Measurements from ENCODE around the gene DNAJB8. TPM values are rescaled to one million over a fixed set of nuclear protein-coding genes. Genes with fewer than 3 reads are reported as not detected.

DNAJB8 gene
- total RNA-seq, 2 experiments from 2014 or later = not detected

DNA sequence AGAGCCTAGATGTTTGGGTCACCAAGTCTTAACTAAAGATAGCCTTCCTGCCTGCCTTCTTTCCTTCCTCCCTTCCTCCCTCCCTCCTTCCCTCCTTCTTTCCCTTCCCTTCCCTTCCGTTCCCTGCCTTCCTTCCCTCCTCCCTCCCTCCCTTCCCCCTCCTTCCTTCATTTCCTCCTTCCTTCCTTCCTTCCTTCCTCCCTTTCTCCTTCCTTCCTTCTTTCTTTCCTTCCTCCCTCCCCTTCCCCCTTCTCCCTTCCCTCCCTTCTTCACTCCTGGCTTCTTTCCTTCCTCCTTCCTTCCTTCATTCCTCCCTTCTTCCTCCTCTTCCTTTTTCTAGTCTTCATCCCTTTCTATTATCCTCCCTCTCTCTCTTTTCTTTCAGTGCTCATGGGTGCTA is 2.0 kb downstream of the DNAJB8 start:
- no peaks in the 10 kb centered on the region for H3K9me3 Mint-ChIP-seq
- no peak overlapping the region for H3K4me3 Mint-ChIP-seq
- POLR2A ChIA-PET = no interaction called here
- peaks cover 20% of the 10 kb centered on the region for H3K27me3 Mint-ChIP-seq
- peaks cover 12% of the 10 kb centered on the region for H3K4me1 Mint-ChIP-seq
- CTCF ChIA-PET = interaction anchor here (1.4 kb wide), 1 partner anchor 11 kb away, joined by 5 read pairs; no protein-coding TSS in a partner anchor
- no peaks in the 10 kb centered on the region for H3K36me3 Mint-ChIP-seq (ENCODE audit: low read depth)
- DNase-seq = no peak
- no peak overlapping the region for H3K27ac Mint-ChIP-seq

DNA sequence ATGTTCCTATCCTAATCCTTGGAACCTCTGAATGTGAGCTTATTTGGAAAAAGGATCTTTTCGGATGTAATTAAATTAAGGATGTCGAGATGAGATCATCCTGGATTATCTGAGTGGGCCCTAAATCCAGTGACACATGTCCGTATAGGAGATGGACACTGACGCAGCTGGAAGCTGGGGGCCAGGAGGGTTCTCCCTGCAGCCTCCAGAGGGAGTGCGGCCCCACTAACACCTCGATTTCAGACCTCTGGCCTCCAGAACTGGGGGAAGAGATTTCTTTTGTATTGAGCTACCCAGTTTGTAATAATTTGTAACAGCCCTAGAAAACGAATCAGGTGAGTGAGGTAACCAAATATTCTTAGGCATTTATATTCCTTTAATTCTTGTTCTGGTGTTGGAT is 2.5 kb downstream of the DNAJB8 start:
- no peak overlapping the region for H3K4me3 Mint-ChIP-seq
- peaks cover 20% of the 10 kb centered on the region for H3K27me3 Mint-ChIP-seq
- no peak for DNase-seq
- H3K9me3 Mint-ChIP-seq = no peaks in the 10 kb centered on the region
- peaks cover 12% of the 10 kb centered on the region for H3K4me1 Mint-ChIP-seq
- ChIA-PET CTCF (interaction anchor here (1.2 to 1.9 kb wide), 3 partner anchors 10 to 38 kb away, joined by 3 to 5 read pairs (median 4); no protein-coding TSS in a partner anchor), POLR2A (no interaction called here)
- no peaks in the 10 kb centered on the region for H3K36me3 Mint-ChIP-seq (ENCODE audit: low read depth)
- H3K27ac Mint-ChIP-seq = no peak overlapping the region

DNA sequence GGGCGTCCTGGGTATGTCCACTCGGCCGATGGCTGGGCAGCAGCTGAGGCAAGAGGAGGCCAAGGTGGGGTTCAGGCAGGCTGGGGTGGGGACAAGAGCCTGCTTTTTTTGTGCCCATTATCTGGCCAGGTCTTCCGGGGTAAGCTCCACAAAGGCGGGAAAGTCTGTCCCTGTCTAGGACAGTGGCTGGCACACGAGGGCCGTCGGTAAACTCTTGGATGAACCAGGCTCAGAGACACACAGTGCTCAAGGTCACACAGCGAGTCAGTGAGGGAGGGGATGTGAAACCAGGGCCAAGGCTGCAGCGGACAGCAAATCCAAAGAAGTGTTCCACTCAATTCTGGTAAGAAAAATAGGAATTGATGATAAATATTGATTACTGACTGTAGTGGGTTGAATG is 2.9 kb downstream of the DNAJB8 start:
- DNase-seq = no peak
- peaks cover 20% of the 10 kb centered on the region for H3K27me3 Mint-ChIP-seq
- no peak overlapping the region for H3K27ac Mint-ChIP-seq
- H3K36me3 Mint-ChIP-seq (ENCODE audit: low read depth) = no peaks in the 10 kb centered on the region
- no peak overlapping the region for H3K4me3 Mint-ChIP-seq
- peaks cover 12% of the 10 kb centered on the region for H3K4me1 Mint-ChIP-seq
- H3K9me3 Mint-ChIP-seq = no peaks in the 10 kb centered on the region
- ChIA-PET CTCF (interaction anchor here (1.2 to 1.9 kb wide), 3 partner anchors 10 to 38 kb away, joined by 3 to 5 read pairs (median 4); no protein-coding TSS in a partner anchor), POLR2A (no interaction called here)

DNA sequence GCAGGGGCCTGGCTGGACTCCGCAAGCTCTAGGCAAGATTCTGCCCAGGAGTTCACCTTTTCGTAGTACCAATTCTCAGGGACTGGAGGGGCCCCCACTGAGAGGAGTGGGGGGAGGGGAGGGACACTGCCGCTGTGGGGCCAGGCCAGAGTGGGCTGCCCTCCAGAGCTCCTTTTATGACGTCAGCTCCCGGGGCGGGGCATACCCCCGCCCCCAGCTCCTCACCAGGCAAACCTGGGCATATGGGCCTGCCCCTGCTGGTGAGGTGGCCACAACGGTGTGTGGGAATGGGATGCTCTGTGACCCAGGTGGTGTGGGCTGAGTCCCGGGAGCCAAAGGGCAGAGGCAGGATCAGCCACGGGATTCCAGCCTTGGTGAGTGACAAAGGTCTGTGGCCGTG is 3.3 kb downstream of the DNAJB8 start:
- ChIA-PET POLR2A (no interaction called here), CTCF (interaction anchor here (1.1 to 1.9 kb wide), 4 partner anchors 9 to 37 kb away, joined by 3 to 5 read pairs (median 4); no protein-coding TSS in a partner anchor)
- no peak overlapping the region for H3K27ac Mint-ChIP-seq
- H3K4me1 Mint-ChIP-seq = peaks cover 12% of the 10 kb centered on the region
- DNase-seq = no peak
- no peak overlapping the region for H3K4me3 Mint-ChIP-seq
- H3K27me3 Mint-ChIP-seq = peaks cover 20% of the 10 kb centered on the region
- H3K9me3 Mint-ChIP-seq = no peaks in the 10 kb centered on the region
- no peaks in the 10 kb centered on the region for H3K36me3 Mint-ChIP-seq (ENCODE audit: low read depth)

GRCh38 chr3:128462931-128463330 is 3.8 kb downstream of the DNAJB8 start:
- Mint-ChIP-seq H3K27ac (no peak overlapping the region), H3K27me3 (peaks cover 20% of the 10 kb centered on the region), H3K36me3 (ENCODE audit: low read depth) (no peaks in the 10 kb centered on the region), H3K9me3 (no peaks in the 10 kb centered on the region), H3K4me3 (no peak overlapping the region), H3K4me1 (peaks cover 12% of the 10 kb centered on the region)
- CTCF ChIA-PET = interaction anchor here (1.1 to 1.9 kb wide), 3 partner anchors 17 to 37 kb away, joined by 3 to 4 read pairs (median 4); no protein-coding TSS in a partner anchor
- POLR2A ChIA-PET = no interaction called here
- no peak for DNase-seq

DNA sequence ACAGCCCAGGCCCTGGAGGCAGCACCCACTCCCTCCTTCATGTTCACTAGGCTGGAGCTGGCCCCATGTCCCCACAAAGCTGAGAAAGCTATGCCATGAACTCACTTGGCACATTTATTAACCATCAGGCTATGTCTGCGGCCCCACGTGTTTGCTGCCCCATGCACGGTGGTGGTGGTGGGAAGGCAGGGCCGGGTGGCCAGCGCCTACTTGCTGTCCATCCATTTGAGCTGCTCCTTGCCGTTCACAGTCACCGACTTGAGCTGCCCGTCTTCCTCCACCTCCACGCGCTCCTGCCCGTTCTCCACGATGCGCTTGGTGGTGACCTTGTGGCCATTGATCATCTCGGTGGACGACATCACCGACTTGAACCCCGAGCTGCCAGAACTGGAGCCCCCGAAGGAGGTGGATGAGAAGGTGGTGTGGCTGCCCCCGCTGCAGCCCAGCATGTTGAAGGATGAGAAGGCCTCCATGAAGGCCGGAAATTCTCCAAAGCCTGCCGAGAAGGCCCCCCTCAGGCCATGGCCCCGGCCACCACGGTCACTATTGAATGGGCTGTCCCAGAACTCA is 4.3 kb downstream of the DNAJB8 start:
- Mint-ChIP-seq H3K4me3 (no peak overlapping the region), H3K27ac (no peak overlapping the region), H3K9me3 (no peaks in the 10 kb centered on the region), H3K4me1 (peaks cover 11% of the 10 kb centered on the region), H3K27me3 (peaks cover 20% of the 10 kb centered on the region), H3K36me3 (ENCODE audit: low read depth) (no peaks in the 10 kb centered on the region)
- ChIA-PET POLR2A (no interaction called here), CTCF (interaction anchor here (1.1 to 1.9 kb wide), 3 partner anchors 17 to 35 kb away, joined by 4 read pairs; no protein-coding TSS in a partner anchor)
- no peak for DNase-seq

- peaks cover 13% of the 10 kb centered on the region for H3K27me3 Mint-ChIP-seq
- no peaks in the 10 kb centered on the region for H3K9me3 Mint-ChIP-seq
- no peaks in the 10 kb centered on the region for H3K36me3 Mint-ChIP-seq (ENCODE audit: low read depth)
- POLR2A ChIA-PET = no interaction called here
- H3K4me3 Mint-ChIP-seq = no peak overlapping the region
- no peak for DNase-seq
- H3K27ac Mint-ChIP-seq = no peak overlapping the region
- peaks cover 4% of the 10 kb centered on the region for H3K4me1 Mint-ChIP-seq
- CTCF ChIA-PET = interaction anchor here (1.5 to 1.6 kb wide), 2 partner anchors 14 to 34 kb away, joined by 4 to 7 read pairs; no protein-coding TSS in a partner anchor
These were observed 5.0 kb downstream of the DNAJB8 start for GRCh38 chr3:128461731-128462130.

DNA sequence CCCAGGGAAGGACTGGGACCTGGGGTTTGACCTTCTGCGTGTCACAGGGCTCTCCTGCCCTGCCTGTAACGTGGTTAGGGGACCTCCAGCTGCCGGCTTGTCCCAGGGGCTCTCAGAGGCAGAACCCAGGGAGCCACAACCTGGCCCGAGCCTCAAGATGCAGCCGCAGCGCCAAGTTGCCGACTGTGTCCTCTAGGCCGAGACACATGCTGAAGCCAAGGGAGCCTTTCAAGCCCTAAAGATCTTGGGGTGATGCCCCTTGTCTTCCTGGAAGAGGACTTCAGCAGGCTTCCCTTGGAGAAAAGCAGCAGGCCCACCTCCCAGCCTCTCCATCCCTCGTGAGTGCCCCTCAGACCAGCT is 7.2 kb downstream of the DNAJB8 start:
- POLR2A ChIA-PET = no interaction called here
- H3K27ac Mint-ChIP-seq = no peak overlapping the region
- H3K9me3 Mint-ChIP-seq = no peaks in the 10 kb centered on the region
- no peaks in the 10 kb centered on the region for H3K36me3 Mint-ChIP-seq (ENCODE audit: low read depth)
- no peak for DNase-seq
- H3K4me1 Mint-ChIP-seq = no peaks in the 10 kb centered on the region
- peaks cover 18% of the 10 kb centered on the region for H3K27me3 Mint-ChIP-seq
- CTCF ChIA-PET = interaction anchor here (1.5 kb wide), 1 partner anchor 17 kb away, joined by 4 read pairs; no protein-coding TSS in a partner anchor
- H3K4me3 Mint-ChIP-seq = no peak overlapping the region

- CTCF ChIA-PET = interaction anchor here (1.1 to 1.5 kb wide), 2 partner anchors 12 to 17 kb away, joined by 4 read pairs; no protein-coding TSS in a partner anchor
These were observed 7.8 kb downstream of the DNAJB8 start for GRCh38 chr3:128458746-128459460.

DNA sequence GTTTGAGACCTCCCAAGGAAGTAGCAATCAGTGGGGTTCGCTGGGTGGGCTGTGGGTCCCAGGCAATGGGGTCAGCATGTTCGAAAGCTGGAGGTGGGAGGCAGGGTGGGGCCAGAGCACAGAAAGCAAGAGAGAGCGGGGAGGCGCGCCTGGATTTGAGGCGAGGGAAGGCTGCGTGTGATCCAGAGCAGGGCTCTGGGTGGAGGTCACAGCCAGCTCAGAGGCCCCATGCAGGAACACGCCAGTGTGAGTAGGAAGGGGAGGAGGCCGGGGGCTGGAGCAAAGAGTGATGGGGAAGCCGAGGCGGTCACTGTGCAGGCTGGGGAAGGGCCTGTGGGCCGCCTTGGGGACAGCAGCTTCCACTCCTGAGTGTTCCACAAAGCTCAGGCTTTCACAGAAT is 8.8 kb downstream of the DNAJB8 start:
- Mint-ChIP-seq H3K4me3 (no peak overlapping the region), H3K9me3 (no peaks in the 10 kb centered on the region), H3K36me3 (ENCODE audit: low read depth) (no peaks in the 10 kb centered on the region), H3K4me1 (peaks cover 2% of the 10 kb centered on the region), H3K27ac (no peak overlapping the region), H3K27me3 (peaks cover 24% of the 10 kb centered on the region)
- no peak for DNase-seq
- ChIA-PET CTCF (interaction anchor here (1.0 to 1.1 kb wide), 2 partner anchors 9 to 11 kb away, joined by 4 read pairs; partner anchors contain the start of gene DNAJB8), POLR2A (no interaction called here)

More at GRCh38 chr3:128458746-128459460, 7.8 kb downstream of the DNAJB8 start:
- peaks cover 21% of the 10 kb centered on the region for H3K27me3 Mint-ChIP-seq
- no peak overlapping the region for H3K27ac Mint-ChIP-seq
- POLR2A ChIA-PET = no interaction called here
- DNase-seq = no peak
- H3K4me1 Mint-ChIP-seq = peaks cover under 1% of the 10 kb centered on the region
- no peaks in the 10 kb centered on the region for H3K9me3 Mint-ChIP-seq
- H3K36me3 Mint-ChIP-seq (ENCODE audit: low read depth) = no peaks in the 10 kb centered on the region
- H3K4me3 Mint-ChIP-seq = no peak overlapping the region

DNA sequence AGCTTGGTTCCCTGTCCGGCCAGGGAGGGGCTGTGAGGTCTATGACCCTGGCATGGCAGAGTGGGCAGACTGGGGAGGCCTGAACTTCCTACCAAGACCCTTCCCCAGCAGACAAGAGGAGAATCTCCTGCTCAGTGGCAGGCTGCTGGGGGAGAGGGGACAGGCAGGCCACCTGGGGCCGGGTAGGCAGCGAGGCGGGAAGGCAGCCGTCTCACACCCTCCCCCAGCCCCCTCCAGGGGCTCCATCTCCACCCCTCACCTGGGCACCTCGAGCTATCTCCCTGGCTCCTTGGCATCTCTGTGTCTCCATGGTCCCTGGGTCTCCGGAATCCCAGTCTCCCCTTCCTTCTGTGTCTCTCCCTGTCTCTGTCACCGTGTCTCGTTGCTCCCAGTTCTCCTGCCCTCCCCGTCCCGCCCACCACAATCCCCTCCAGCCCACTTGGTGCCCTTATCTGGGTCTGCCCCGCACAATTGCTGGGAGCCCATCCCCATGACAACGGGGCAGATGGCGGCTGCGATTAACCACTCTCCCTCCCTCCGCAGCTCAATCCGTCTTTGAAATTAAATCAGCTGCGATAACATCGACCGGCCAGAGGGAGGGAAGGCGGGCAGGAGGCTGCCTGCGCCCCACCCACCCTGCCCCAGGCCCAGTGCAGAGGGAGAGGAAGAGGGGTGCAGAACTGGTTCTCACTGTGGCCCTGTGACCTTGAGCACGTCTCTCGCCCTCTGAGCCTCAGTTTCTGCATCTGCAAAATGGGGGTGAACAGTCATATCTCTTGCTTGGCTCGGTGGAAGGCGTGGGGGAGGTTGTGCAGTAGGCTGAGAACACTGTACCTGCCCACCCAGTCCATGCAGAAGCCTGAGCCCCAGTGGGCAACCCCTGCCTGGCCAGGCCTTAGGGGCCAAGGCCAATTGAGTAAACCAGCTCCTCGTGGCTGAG is 9.6 kb downstream of the DNAJB8 start:
- H3K36me3 Mint-ChIP-seq (ENCODE audit: low read depth) = no peaks in the 10 kb centered on the region
- H3K27ac Mint-ChIP-seq = no peak overlapping the region
- H3K4me3 Mint-ChIP-seq = no peak overlapping the region
- CTCF ChIA-PET = interaction anchor here (1.0 to 1.1 kb wide), 2 partner anchors 10 kb away, joined by 4 read pairs; partner anchors contain the start of gene DNAJB8
- peaks cover 24% of the 10 kb centered on the region for H3K27me3 Mint-ChIP-seq
- POLR2A ChIA-PET = no interaction called here
- H3K9me3 Mint-ChIP-seq = no peaks in the 10 kb centered on the region
- DNase-seq = no peak
- peaks cover 2% of the 10 kb centered on the region for H3K4me1 Mint-ChIP-seq

DNA sequence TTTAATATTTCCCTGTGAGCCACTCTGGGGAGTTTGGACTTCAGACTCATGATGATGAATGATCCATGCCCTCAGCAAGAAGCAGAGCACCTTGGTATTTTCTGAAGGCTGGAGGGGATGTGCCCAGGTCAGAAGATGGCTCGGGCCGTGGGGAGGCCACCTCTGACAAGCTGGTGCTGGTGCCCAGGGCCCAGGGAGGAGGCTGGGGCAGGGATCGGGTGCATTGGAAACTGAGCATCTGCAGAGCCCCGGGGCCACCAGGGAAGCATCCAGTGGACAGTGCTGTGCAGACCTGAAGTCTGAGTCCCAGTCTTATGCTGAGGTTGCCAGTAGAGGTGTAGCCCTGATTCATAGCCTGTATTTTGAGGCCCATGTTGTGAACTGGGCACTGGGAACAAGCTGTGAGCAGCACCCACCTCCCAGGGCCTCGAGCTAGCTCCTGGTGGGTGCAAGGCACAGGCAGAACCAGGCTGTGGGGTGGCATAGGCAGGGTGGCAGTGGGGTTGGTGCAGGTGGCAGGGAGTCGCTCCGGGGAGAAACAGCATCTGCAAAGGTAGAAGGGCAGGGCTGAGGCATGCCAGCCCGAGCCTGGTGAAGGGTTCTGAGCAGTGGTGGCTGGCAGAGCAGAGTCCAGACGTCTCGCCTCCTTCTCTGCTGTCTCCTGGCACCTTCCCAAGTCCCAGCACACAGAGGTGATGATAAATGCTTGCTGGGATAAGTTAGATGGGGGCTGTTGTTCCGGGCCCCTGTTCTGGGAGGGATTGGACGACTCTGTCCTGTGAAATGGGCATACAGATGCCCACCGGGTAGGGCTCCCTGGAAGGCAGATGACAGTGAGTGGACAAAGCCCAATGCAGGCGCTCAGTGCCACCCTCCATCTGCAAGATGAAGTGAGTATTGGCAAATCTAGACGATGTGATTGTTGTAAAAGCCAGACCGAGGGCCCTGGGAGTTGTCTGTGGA is 10.6 kb downstream of the DNAJB8 start:
- peaks cover 24% of the 10 kb centered on the region for H3K27me3 Mint-ChIP-seq
- H3K9me3 Mint-ChIP-seq = peaks cover 2% of the 10 kb centered on the region
- H3K27ac Mint-ChIP-seq = no peak overlapping the region
- ChIA-PET POLR2A (no interaction called here), CTCF (no interaction called here)
- peaks cover 2% of the 10 kb centered on the region for H3K4me1 Mint-ChIP-seq
- no peak overlapping the region for H3K4me3 Mint-ChIP-seq
- H3K36me3 Mint-ChIP-seq (ENCODE audit: low read depth) = no peaks in the 10 kb centered on the region
- no peak for DNase-seq
